GM23338 (cell line): Measurements from ENCODE around the gene AGR2. TPM values are rescaled to one million over a fixed set of nuclear protein-coding genes. Genes with fewer than 3 reads are reported as not detected.
"Not testable (repeated sequence)": the region's sequence is repeated elsewhere in the genome, so short reads cannot be mapped to it uniquely, and the experiment has no call there.

Experiments used
- ATAC-seq: fragments of 200-7000 bp; cut with Tn5 transposase; 3 replicates; pipeline ENCODE4 v1.9.1; 2020
- DNase-seq: peaks from one replicate; pipeline ENCODE4 v3.0.0-alpha.2; 2015; ENCODE audit warnings: low spot score
- H2AFZ ChIP-seq: fragments of 200-600 bp; sonication (generic); 2 replicates; pipeline ENCODE4 v1.8.0; 2016; ENCODE audit warnings: antibody characterized with exemption, mild to moderate bottlenecking, moderate library complexity
- H3F3A ChIP-seq: fragments of 200-600 bp; sonication (generic); replicated peaks from 2 replicates; pipeline ENCODE4 v1.8.0; 2017; ENCODE audit warnings: antibody characterized with exemption, mixed run types, low read depth
- H3K27ac ChIP-seq: fragments of 200-600 bp; sonication (generic); 2 replicates; pipeline ENCODE4 v1.6.1; 2016; ENCODE audit warnings: low read depth
- H3K27me3 ChIP-seq: fragments of 200-600 bp; sonication (generic); 2 replicates; pipeline ENCODE4 v1.8.0; 2016; ENCODE audit warnings: mild to moderate bottlenecking, mixed run types, moderate library complexity; ENCODE audit not compliant: insufficient read depth
- H3K36me3 ChIP-seq: fragments of 200-600 bp; sonication (generic); 2 replicates; pipeline ENCODE4 v1.8.0; 2016; ENCODE audit warnings: mild to moderate bottlenecking; ENCODE audit not compliant: insufficient read depth
- H3K4me1 ChIP-seq: fragments of 200-600 bp; sonication (generic); 2 replicates; pipeline ENCODE4 v1.8.0; 2016; ENCODE audit warnings: mild to moderate bottlenecking, moderate library complexity; ENCODE audit not compliant: insufficient read depth
- H3K4me2 ChIP-seq: fragments of 200-600 bp; sonication (generic); 2 replicates; pipeline ENCODE4 v1.7.1; 2017; ENCODE audit warnings: mixed run types
- H3K4me3 ChIP-seq: fragments of 200-600 bp; sonication (generic); 2 replicates; pipeline ENCODE4 v1.6.1; 2016; ENCODE audit warnings: mixed run types
- H3K79me2 ChIP-seq: fragments of 200-600 bp; sonication (generic); replicated peaks from 2 replicates; pipeline ENCODE4 v1.8.0; 2017; ENCODE audit warnings: mild to moderate bottlenecking; ENCODE audit not compliant: insufficient read depth
- H3K9me2 ChIP-seq: fragments of 200-600 bp; sonication (generic); 2 replicates; pipeline ENCODE4 v1.8.0; 2017; ENCODE audit not compliant: insufficient read depth
- H4K20me1 ChIP-seq: fragments of 200-600 bp; sonication (generic); replicated peaks from 2 replicates; pipeline ENCODE4 v1.8.0; 2017; ENCODE audit warnings: mild to moderate bottlenecking; ENCODE audit not compliant: insufficient read depth
- H3K27ac Mint-ChIP-seq: 2 replicates; pipeline ENCODE4 v1.8.0; 2020; ENCODE audit warnings: inconsistent platforms, mild to moderate bottlenecking, moderate library complexity, mixed read lengths
- H3K27me3 Mint-ChIP-seq: 3 replicates; pipeline ENCODE4 v1.8.0; 2022; ENCODE audit warnings: low read depth, mild to moderate bottlenecking, moderate library complexity, mixed read lengths, inconsistent platforms; ENCODE audit not compliant: insufficient read depth, poor library complexity
- H3K36me3 Mint-ChIP-seq: 3 replicates; pipeline ENCODE4 v1.8.0; 2021; ENCODE audit warnings: low read depth, mild to moderate bottlenecking, inconsistent platforms, moderate library complexity, mixed read lengths
- H3K4me1 Mint-ChIP-seq: 3 replicates; pipeline ENCODE4 v1.8.0; 2020; ENCODE audit warnings: mild to moderate bottlenecking, inconsistent platforms, mixed read lengths
- H3K4me3 Mint-ChIP-seq: 3 replicates; pipeline ENCODE4 v1.8.0; 2021; ENCODE audit warnings: moderate library complexity, mild to moderate bottlenecking, inconsistent platforms, mixed read lengths
- H3K9me3 Mint-ChIP-seq: 3 replicates; pipeline ENCODE4 v1.8.0; 2020; ENCODE audit warnings: moderate library complexity, mild to moderate bottlenecking, inconsistent platforms, mixed read lengths
- CREB1 ChIP-seq: fragments of 250-450 bp; sonication (Bioruptor Pico); IDR thresholded peaks from 2 replicates; pipeline ENCODE4 v1.5.0; 2020; ENCODE audit warnings: low read depth, mild to moderate bottlenecking, moderate library complexity
- CTCF ChIP-seq, 2 experiments: fragments of 200-600 bp in 1 of 2; sonication (generic) in 1 of 2; conservative IDR thresholded peaks; 2 replicates each; pipeline versions ENCODE4 v1.5.1 to v1.6.1; 2016 to 2017; ENCODE audit warnings: antibody characterized with exemption in 2 of 2, low read depth in 2 of 2, mild to moderate bottlenecking in 2 of 2, moderate library complexity in 1 of 2
- ETS1 ChIP-seq: IDR thresholded peaks from 2 replicates; pipeline ENCODE4 v1.6.1; 2016; ENCODE audit warnings: antibody characterized with exemption
- EZH2 ChIP-seq: fragments of 200-600 bp; sonication (generic); IDR thresholded peaks from one replicate; pipeline ENCODE4 v1.8.0; 2017; ENCODE audit warnings: antibody characterized with exemption, mild to moderate bottlenecking, low read depth; ENCODE audit not compliant: unreplicated experiment
- EZH2phosphoT487 ChIP-seq: fragments of 200-600 bp; sonication (generic); IDR thresholded peaks from one replicate; pipeline ENCODE4 v1.8.1; 2018; ENCODE audit warnings: antibody characterized with exemption; ENCODE audit not compliant: unreplicated experiment
- POLR2AphosphoS5 ChIP-seq: IDR thresholded peaks from 2 replicates; pipeline ENCODE4 v1.6.1; 2016; ENCODE audit warnings: antibody characterized with exemption, low read depth
- REST ChIP-seq: IDR thresholded peaks from one replicate; pipeline ENCODE4 v1.6.1; 2018; ENCODE audit warnings: antibody characterized with exemption; ENCODE audit not compliant: unreplicated experiment
- STAT1 ChIP-seq: IDR thresholded peaks from one replicate; pipeline ENCODE4 v1.6.1; 2016; ENCODE audit warnings: antibody characterized with exemption; ENCODE audit not compliant: unreplicated experiment
- ZNF114 ChIP-seq: fragments of 250-450 bp; sonication (Bioruptor Pico); IDR thresholded peaks from 2 replicates; pipeline ENCODE4 v1.5.0; 2020; ENCODE audit warnings: mild to moderate bottlenecking, moderate library complexity
- ZNF331 ChIP-seq: fragments of 250-450 bp; sonication (Bioruptor Pico); IDR thresholded peaks from 2 replicates; pipeline ENCODE4 v1.5.0; 2020; ENCODE audit warnings: low read depth, mild to moderate bottlenecking, moderate library complexity
- long read RNA-seq: library from polyadenylated mRNA; unstranded; transcript quantifications from one replicate; pipeline ENCODE4 v2.0.0, GENCODE V29; 2020; ENCODE audit not compliant: unreplicated experiment
- polyA plus RNA-seq: library from polyadenylated mRNA; unstranded; fragments of >200 nt; fragmentation: Nextera tagmentation; extraction: Ambion mirVana; gene quantifications from 2 replicates; pipeline ENCODE4 v1.2.1, GENCODE V29; 2016
- total RNA-seq: library from RNA; depleted of rRNA; stranded (reverse); fragments of >200 nt; shearing (Covaris generic); gene quantifications from 2 replicates; pipeline ENCODE4 v1.2.3, GENCODE V29; 2014; rRNA removed

AGR2 gene
- total RNA-seq (not detected in 2 replicates), polyA plus RNA-seq (not detected in 2 replicates)
- long read RNA-seq = 0 reads

- Histone ChIP-seq H4K20me1 (no peaks in the 10 kb centered on the region), H2AFZ (peak within 1 kb of the TSS; percentile 89; the same call in 1 of the 2 replicates), H3K27me3 (no peaks in the 10 kb centered on the region), H3K27ac (no peak within 1 kb of the TSS), H3K4me1 (peaks cover 6% of the 10 kb centered on the region; the same call in 1 of the 2 replicates), H3K9me2 (no peaks in the 10 kb centered on the region), H3K4me2 (no peak within 1 kb of the TSS), H3K4me3 (no peak within 1 kb of the TSS), H3K36me3 (no peaks in the 10 kb centered on the region), H3K79me2 (no peaks in the 10 kb centered on the region), H3F3A (no peaks in the 10 kb centered on the region)
- DNase-seq (peak; percentile 14), ATAC-seq (peak; percentile 62)
- no peaks in the 10 kb centered on the region for H3K36me3 Mint-ChIP-seq
- peaks cover 5% of the 10 kb centered on the region for H3K27me3 Mint-ChIP-seq
- peak within 1 kb of the TSS; percentile 79 for H3K27ac Mint-ChIP-seq
- no peak within 1 kb of the TSS for H3K4me3 Mint-ChIP-seq
- TF ChIP-seq ETS1 (no peak), EZH2 (no peak), ZNF114 (CRISPR knock-in tag) (no peak), REST (no peak), EZH2phosphoT487 (no peak), STAT1 (no peak), POLR2AphosphoS5 (no peak), ZNF331 (no peak), CREB1 (CRISPR knock-in tag) (no peak), CTCF (conservative IDR thresholded peaks at IDR 0.05; ENCODE audit: low read depth in 2 of 2) (no peak)
- H3K4me1 Mint-ChIP-seq = peaks cover 5% of the 10 kb centered on the region; the same call in 2 of the 3 replicates
- H3K9me3 Mint-ChIP-seq = no peaks in the 10 kb centered on the region
Measured at GRCh38 chr7:16804674-16805439, at the start of gene AGR2. Gene AGR2, minus strand, starts transcription at chr7:16804999. Its CDS starts 3,203 bp downstream, at chr7:16801796.

- not testable (repeated sequence) for H3K79me2 ChIP-seq, H3K9me3 Mint-ChIP-seq, H3K4me1 Mint-ChIP-seq, H3K4me3 Mint-ChIP-seq, H3K27me3 Mint-ChIP-seq, H3K27ac Mint-ChIP-seq, H3K27me3 ChIP-seq, DNase-seq, H4K20me1 ChIP-seq, H3K4me3 ChIP-seq, ATAC-seq, H3K9me2 ChIP-seq, H3K27ac ChIP-seq, H3F3A ChIP-seq, H3K36me3 Mint-ChIP-seq, H3K4me1 ChIP-seq, H3K36me3 ChIP-seq, H3K4me2 ChIP-seq
- peak overlapping the region; percentile 43; the same call in 1 of the 2 replicates for H2AFZ ChIP-seq
Measured at GRCh38 chr7:16853189-16853588, 48.4 kb upstream of the AGR2 start.
